Measurements from ENCODE around the gene MC5R.
A peak's percentile ranks its signal among the peaks of the same experiment; 100 is the strongest.

The MC5R gene

GRCh38 chr18:13800505-13801259 lies 23.3 kb upstream of the MC5R start:
- peak overlapping the region; percentile 66 for H3K9ac ChIP-seq (ENCODE audit: insufficient read length, low read depth)
- no peaks in the 10 kb centered on the region for H3K9me3 ChIP-seq (ENCODE audit: insufficient read depth, low read length)
- TF ChIP-seq YY1 (IDR thresholded peaks at IDR 0.05; ENCODE audit: insufficient read depth, insufficient read length) (no peak), SUZ12 (IDR thresholded peaks at IDR 0.05; ENCODE audit: extremely low read depth, insufficient read depth, insufficient read length) (no peak), ZNF274 (IDR thresholded peaks at IDR 0.05; ENCODE audit: low read depth, low read length) (no peak)
- peaks cover 19% of the 10 kb centered on the region for H3K27me3 ChIP-seq (ENCODE audit: insufficient read depth, insufficient read length)
- H3K4me3 ChIP-seq (ENCODE audit: insufficient read length, low read depth) = peak overlapping the region; percentile 13
- peaks cover 2% of the 10 kb centered on the region for H3K4me1 ChIP-seq (ENCODE audit: insufficient read depth, insufficient read length)
- no peaks in the 10 kb centered on the region for H3K36me3 ChIP-seq (ENCODE audit: insufficient read depth, insufficient read length, low read length)
- no peak for DNase-seq (ENCODE audit: low read depth, low spot score)

GRCh38 chr18:13801260-13801601 lies 22.7 kb upstream of the MC5R start:
- Histone ChIP-seq H3K4me3 (ENCODE audit: insufficient read length, low read depth) (peak overlapping the region; percentile 13), H3K27me3 (ENCODE audit: insufficient read depth, insufficient read length) (peaks cover 19% of the 10 kb centered on the region), H3K9ac (ENCODE audit: insufficient read length, low read depth) (peak overlapping the region; percentile 63), H3K9me3 (ENCODE audit: insufficient read depth, low read length) (no peaks in the 10 kb centered on the region), H3K36me3 (ENCODE audit: insufficient read depth, insufficient read length, low read length) (no peaks in the 10 kb centered on the region), H3K4me1 (ENCODE audit: insufficient read depth, insufficient read length) (peaks cover 2% of the 10 kb centered on the region)
- DNase-seq (ENCODE audit: low read depth, low spot score) = no peak
- no peak for TF ChIP-seq YY1 (IDR thresholded peaks at IDR 0.05; ENCODE audit: insufficient read depth, insufficient read length)
- no peak for TF ChIP-seq SUZ12 (IDR thresholded peaks at IDR 0.05; ENCODE audit: extremely low read depth, insufficient read depth, insufficient read length)
- TF ChIP-seq ZNF274 (IDR thresholded peaks at IDR 0.05; ENCODE audit: low read depth, low read length) = no peak

- H3K36me3 ChIP-seq (ENCODE audit: insufficient read depth, insufficient read length, low read length) = no peaks in the 10 kb centered on the region
- no peak overlapping the region for H3K9ac ChIP-seq (ENCODE audit: insufficient read length, low read depth)
- no peak for TF ChIP-seq YY1 (IDR thresholded peaks at IDR 0.05; ENCODE audit: insufficient read depth, insufficient read length)
- TF ChIP-seq SUZ12 (IDR thresholded peaks at IDR 0.05; ENCODE audit: extremely low read depth, insufficient read depth, insufficient read length) = no peak
- no peak for TF ChIP-seq ZNF274 (IDR thresholded peaks at IDR 0.05; ENCODE audit: low read depth, low read length)
- H3K4me1 ChIP-seq (ENCODE audit: insufficient read depth, insufficient read length) = no peaks in the 10 kb centered on the region
- H3K27me3 ChIP-seq (ENCODE audit: insufficient read depth, insufficient read length) = peaks cover 19% of the 10 kb centered on the region
- H3K4me3 ChIP-seq (ENCODE audit: insufficient read length, low read depth) = no peak overlapping the region
- H3K9me3 ChIP-seq (ENCODE audit: insufficient read depth, low read length) = no peaks in the 10 kb centered on the region
- DNase-seq (ENCODE audit: low read depth, low spot score) = no peak
Measured at GRCh38 chr18:13804305-13804704, 19.6 kb upstream of the MC5R start.

GRCh38 chr18:13808294-13809042 lies 15.5 kb upstream of the MC5R start:
- H3K27me3 ChIP-seq (ENCODE audit: insufficient read depth, insufficient read length) = peaks cover under 1% of the 10 kb centered on the region
- DNase-seq (ENCODE audit: low read depth, low spot score) = no peak
- TF ChIP-seq SUZ12 (IDR thresholded peaks at IDR 0.05; ENCODE audit: extremely low read depth, insufficient read depth, insufficient read length) (no peak), ZNF274 (IDR thresholded peaks at IDR 0.05; ENCODE audit: low read depth, low read length) (no peak), YY1 (IDR thresholded peaks at IDR 0.05; ENCODE audit: insufficient read depth, insufficient read length) (no peak)

GRCh38 chr18:13809043-13809430 lies 14.9 kb upstream of the MC5R start:
- Histone ChIP-seq H3K4me3 (ENCODE audit: insufficient read length, low read depth) (no peak overlapping the region), H3K36me3 (ENCODE audit: insufficient read depth, insufficient read length, low read length) (no peaks in the 10 kb centered on the region), H3K9ac (ENCODE audit: insufficient read length, low read depth) (no peak overlapping the region), H3K9me3 (ENCODE audit: insufficient read depth, low read length) (no peaks in the 10 kb centered on the region), H3K4me1 (ENCODE audit: insufficient read depth, insufficient read length) (no peaks in the 10 kb centered on the region), H3K27me3 (ENCODE audit: insufficient read depth, insufficient read length) (no peaks in the 10 kb centered on the region)
- TF ChIP-seq ZNF274 (IDR thresholded peaks at IDR 0.05; ENCODE audit: low read depth, low read length) (no peak), SUZ12 (IDR thresholded peaks at IDR 0.05; ENCODE audit: extremely low read depth, insufficient read depth, insufficient read length) (no peak), YY1 (IDR thresholded peaks at IDR 0.05; ENCODE audit: insufficient read depth, insufficient read length) (no peak)
- DNase-seq (ENCODE audit: low read depth, low spot score) = no peak

More at GRCh38 chr18:13808294-13809042, 15.5 kb upstream of the MC5R start:
- Histone ChIP-seq H3K4me3 (ENCODE audit: insufficient read length, low read depth) (no peak overlapping the region), H3K4me1 (ENCODE audit: insufficient read depth, insufficient read length) (no peaks in the 10 kb centered on the region), H3K9me3 (ENCODE audit: insufficient read depth, low read length) (no peaks in the 10 kb centered on the region), H3K9ac (ENCODE audit: insufficient read length, low read depth) (no peak overlapping the region), H3K36me3 (ENCODE audit: insufficient read depth, insufficient read length, low read length) (no peaks in the 10 kb centered on the region)

GRCh38 chr18:13809531-13810255 lies 14.3 kb upstream of the MC5R start:
- Histone ChIP-seq H3K9ac (ENCODE audit: insufficient read length, low read depth) (no peak overlapping the region), H3K27me3 (ENCODE audit: insufficient read depth, insufficient read length) (no peaks in the 10 kb centered on the region), H3K36me3 (ENCODE audit: insufficient read depth, insufficient read length, low read length) (no peaks in the 10 kb centered on the region), H3K9me3 (ENCODE audit: insufficient read depth, low read length) (no peaks in the 10 kb centered on the region), H3K4me1 (ENCODE audit: insufficient read depth, insufficient read length) (no peaks in the 10 kb centered on the region), H3K4me3 (ENCODE audit: insufficient read length, low read depth) (no peak overlapping the region)
- no peak for TF ChIP-seq ZNF274 (IDR thresholded peaks at IDR 0.05; ENCODE audit: low read depth, low read length)
- TF ChIP-seq SUZ12 (IDR thresholded peaks at IDR 0.05; ENCODE audit: extremely low read depth, insufficient read depth, insufficient read length) = no peak
- TF ChIP-seq YY1 (IDR thresholded peaks at IDR 0.05; ENCODE audit: insufficient read depth, insufficient read length) = no peak
- DNase-seq (ENCODE audit: low read depth, low spot score) = no peak
